GM10266 (cell line): Measurements from ENCODE around the gene MRPS26.
A peak's percentile ranks its signal among the peaks of the same experiment; 100 is the strongest.

Source experiments
- DNase-seq: peaks from one replicate; pipeline ENCODE4 v3.0.0; 2012; ENCODE audit errors: extremely low spot score
- CTCF ChIP-seq: IDR thresholded peaks from 2 replicates; pipeline ENCODE4 v1.5.1; 2012; ENCODE audit warnings: mild to moderate bottlenecking, low read depth; ENCODE audit not compliant: control insufficient read depth, insufficient read depth; ENCODE audit errors: missing control alignments

MRPS26 gene

GRCh38 chr20:3088031-3088430 lies 42.2 kb downstream of the MRPS26 start:
- TF ChIP-seq CTCF, result no peak
- no peak for DNase-seq

GRCh38 chr20:3090565-3090964 lies 44.7 kb downstream of the MRPS26 start:
- TF ChIP-seq CTCF, result no peak
- no peak for DNase-seq

- TF ChIP-seq CTCF, result no peak
- peak; percentile 51 for DNase-seq
Observed at GRCh38 chr20:3092611-3093379, 46.9 kb downstream of the MRPS26 start.

- TF ChIP-seq CTCF, result no peak
Observed at GRCh38 chr20:3093861-3094361, 48.1 kb downstream of the MRPS26 start.

GRCh38 chr20:3094848-3095629 lies 49.2 kb downstream of the MRPS26 start:
- DNase-seq, result no peak
- TF ChIP-seq CTCF, result no peak

More at GRCh38 chr20:3093861-3094361, 48.1 kb downstream of the MRPS26 start:
- DNase-seq, result no peak
